Parathyroid adenoma (tissue), 2 donors: Measurements from ENCODE around the gene LDHB.
"Not testable (repeated sequence)": the region's sequence is repeated elsewhere in the genome, so short reads cannot be mapped to it uniquely, and the experiment has no call there.

Experiments used
- H2AFZ ChIP-seq: fragments of 300-600 bp; sonication (generic); one replicate; pipeline ENCODE4 v1.7.0; 2017; ENCODE audit warnings: antibody characterized with exemption, mild to moderate bottlenecking
- H3K27ac ChIP-seq: fragments of 300-600 bp; sonication (generic); one replicate; pipeline ENCODE4 v1.7.0; 2017
- H3K27me3 ChIP-seq: fragments of 300-600 bp; sonication (generic); one replicate; pipeline ENCODE4 v1.7.0; 2017; ENCODE audit warnings: low read length; ENCODE audit not compliant: control insufficient read depth, insufficient read depth
- H3K36me3 ChIP-seq: fragments of 300-600 bp; sonication (generic); one replicate; pipeline ENCODE4 v1.7.0; 2017; ENCODE audit warnings: low read length; ENCODE audit not compliant: control insufficient read depth, insufficient read depth
- H3K4me1 ChIP-seq: fragments of 300-600 bp; sonication (generic); one replicate; pipeline ENCODE4 v1.7.0; 2017; ENCODE audit warnings: control low read depth
- H3K4me2 ChIP-seq: fragments of 300-600 bp; sonication (generic); one replicate; pipeline ENCODE4 v1.7.0; 2017; ENCODE audit warnings: low read length
- H3K4me3 ChIP-seq: fragments of 300-600 bp; sonication (generic); one replicate; pipeline ENCODE4 v1.7.0; 2017; ENCODE audit warnings: low read depth, low read length
- H3K79me2 ChIP-seq: fragments of 300-600 bp; sonication (generic); one replicate; pipeline ENCODE4 v1.7.0; 2017; ENCODE audit warnings: control low read depth
- H3K9ac ChIP-seq: fragments of 300-600 bp; sonication (generic); one replicate; pipeline ENCODE4 v1.7.0; 2017; ENCODE audit warnings: mild to moderate bottlenecking
- H3K9me3 ChIP-seq: fragments of 300-600 bp; sonication (generic); one replicate; pipeline ENCODE4 v1.7.0; 2017; ENCODE audit warnings: low read length; ENCODE audit not compliant: control insufficient read depth
- CTCF ChIP-seq: fragments of 300-600 bp; sonication (generic); IDR thresholded peaks from one replicate; pipeline ENCODE4 v1.7.0; 2017; ENCODE audit warnings: antibody characterized with exemption, mild to moderate bottlenecking
- donor health status: primary hyperparathyroidism.

The LDHB gene

GRCh38 chr12:21647179-21647578 is 10.5 kb downstream of the LDHB start:
- Histone ChIP-seq H3K4me1 (no peaks in the 10 kb centered on the region), H3K4me3 (no peak overlapping the region), H3K9ac (no peak overlapping the region), H3K27ac (no peak overlapping the region), H2AFZ (no peak overlapping the region), H3K36me3 (no peaks in the 10 kb centered on the region), H3K79me2 (no peaks in the 10 kb centered on the region), H3K9me3 (no peaks in the 10 kb centered on the region), H3K4me2 (no peak overlapping the region), H3K27me3 (no peaks in the 10 kb centered on the region)
- no peak for TF ChIP-seq CTCF

DNA sequence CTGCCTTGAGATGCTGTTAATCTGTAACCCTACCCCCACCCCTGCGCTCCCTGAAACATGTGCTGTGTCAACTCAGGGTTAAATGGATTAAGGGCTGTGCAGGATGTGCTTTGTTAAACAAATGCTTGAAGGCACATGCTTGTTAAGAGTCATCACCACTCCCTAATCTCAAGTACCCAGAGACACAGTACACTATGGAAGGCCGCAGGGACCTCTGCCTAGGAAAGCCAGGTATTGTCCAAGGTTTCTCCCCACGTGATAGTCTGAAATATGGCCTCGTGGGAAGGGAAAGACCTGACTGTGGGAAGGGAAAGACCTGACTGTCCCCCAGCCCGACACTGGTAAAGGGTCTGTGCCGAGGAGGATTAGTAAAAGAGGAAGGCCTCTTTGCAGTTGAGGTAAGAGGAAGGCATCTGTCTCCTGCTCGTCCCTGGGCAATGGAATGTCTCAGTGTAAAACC is 12.6 kb downstream of the LDHB start:
- not testable (repeated sequence) for H3K36me3 ChIP-seq, H3K27me3 ChIP-seq

GRCh38 chr12:21644516-21644915 is 13.1 kb downstream of the LDHB start:
- Histone ChIP-seq H3K9ac (no peak overlapping the region), H3K4me3 (no peak overlapping the region), H3K36me3 (no peaks in the 10 kb centered on the region), H3K27ac (no peak overlapping the region), H2AFZ (no peak overlapping the region), H3K79me2 (no peaks in the 10 kb centered on the region), H3K4me1 (no peaks in the 10 kb centered on the region), H3K27me3 (no peaks in the 10 kb centered on the region), H3K4me2 (no peak overlapping the region), H3K9me3 (no peaks in the 10 kb centered on the region)
- TF ChIP-seq CTCF: no peak

More for the DNA sequence above, 12.6 kb downstream of the LDHB start:
- H2AFZ ChIP-seq, H3K27ac ChIP-seq, H3K9ac ChIP-seq, H3K79me2 ChIP-seq, H3K4me1 ChIP-seq, H3K9me3 ChIP-seq, H3K4me2 ChIP-seq, H3K4me3 ChIP-seq: not testable (repeated sequence)

DNA sequence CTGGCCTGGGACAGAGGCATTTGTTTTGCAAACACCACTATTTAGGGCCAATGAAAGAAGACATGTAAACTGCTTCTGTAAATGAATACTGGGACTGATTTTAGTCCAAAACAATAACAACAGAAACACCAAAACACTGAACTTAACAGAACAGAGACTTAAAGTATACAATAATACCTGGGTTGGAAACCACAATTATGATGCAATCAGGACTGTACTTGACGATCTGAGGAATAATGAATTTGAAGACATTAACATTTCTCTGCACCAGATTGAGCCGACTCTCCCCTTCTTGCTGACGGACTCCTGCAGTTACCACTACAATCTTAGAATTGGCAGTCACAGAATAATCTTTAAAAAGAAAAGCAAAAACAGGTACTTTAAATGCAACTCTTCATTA is 13.9 kb downstream of the LDHB start:
- Histone ChIP-seq H3K27me3 (no peaks in the 10 kb centered on the region), H3K27ac (no peak overlapping the region), H3K36me3 (no peaks in the 10 kb centered on the region), H3K9me3 (no peaks in the 10 kb centered on the region), H3K79me2 (no peaks in the 10 kb centered on the region), H3K4me3 (no peak overlapping the region), H2AFZ (no peak overlapping the region), H3K9ac (no peak overlapping the region), H3K4me2 (no peak overlapping the region), H3K4me1 (no peaks in the 10 kb centered on the region)
- TF ChIP-seq CTCF: no peak

- Histone ChIP-seq H3K27me3 (no peaks in the 10 kb centered on the region), H2AFZ (no peak overlapping the region), H3K4me3 (no peak overlapping the region), H3K9ac (no peak overlapping the region), H3K27ac (no peak overlapping the region), H3K36me3 (no peaks in the 10 kb centered on the region), H3K9me3 (no peaks in the 10 kb centered on the region), H3K4me2 (no peak overlapping the region), H3K4me1 (no peaks in the 10 kb centered on the region), H3K79me2 (no peaks in the 10 kb centered on the region)
- TF ChIP-seq CTCF: no peak
These were observed 14.8 kb downstream of the LDHB start for GRCh38 chr12:21642707-21643389.
